ENCODE data around the gene PCA3.

The PCA3 gene

GRCh38 chr9:76827296-76828080 lies 63.2 kb downstream of the PCA3 start:
- DNase-seq (ENCODE audit: low spot score) = no peak

GRCh38 chr9:76828447-76828846 lies 64.2 kb downstream of the PCA3 start:
- no peak for DNase-seq (ENCODE audit: low spot score)

- peak; percentile 74 for DNase-seq (ENCODE audit: low spot score)
Observed at GRCh38 chr9:76835571-76836283, 71.5 kb downstream of the PCA3 start.

Data from AG08395 (cell line).